Activated CD8-positive, alpha-beta T cell treated with anti-CD3 and anti-CD28 coated beads, Interleukin-2, amount 10 ng/mL, durations not matched to agents 7 days and 5 days (primary cell): Measurements from ENCODE around the gene SLC2A4RG. TPM values are rescaled to one million over a fixed set of nuclear protein-coding genes. Genes with fewer than 3 reads are reported as not detected.

Source experiments
- ATAC-seq: fragments of 150-1000 bp; cut with Tn5 transposase; one replicate; pipeline ENCODE4 v1.10.0; 2021; ENCODE audit warnings: moderate library complexity
- CTCF ChIA-PET: fragments of 350-600 bp; sonication (Branson Sonifier 250); formaldehyde crosslinking; loops from one replicate; lab custom pipeline; 2021; ENCODE audit warnings: antibody characterized with exemption; lab: Charles Lee
- POLR2A ChIA-PET: fragments of 350-600 bp; sonication (Branson Sonifier 250); formaldehyde crosslinking; loops from one replicate; lab custom pipeline; 2021; ENCODE audit warnings: antibody characterized with exemption; lab: Charles Lee
- DNase-seq: peaks from one replicate; pipeline ENCODE4 v3.0.0-alpha.2; 2020
- H3K27ac Mint-ChIP-seq: one replicate; pipeline ENCODE4 v1.8.0; 2021; ENCODE audit warnings: mild to moderate bottlenecking, mixed read lengths
- H3K27me3 Mint-ChIP-seq: one replicate; pipeline ENCODE4 v1.8.0; 2021; ENCODE audit warnings: low read depth, mixed read lengths
- H3K36me3 Mint-ChIP-seq: one replicate; pipeline ENCODE4 v1.8.0; 2021; ENCODE audit warnings: low read depth, mixed read lengths
- H3K4me1 Mint-ChIP-seq: one replicate; pipeline ENCODE4 v1.8.0; 2021; ENCODE audit warnings: low read depth, mixed read lengths
- H3K4me3 Mint-ChIP-seq: one replicate; pipeline ENCODE4 v1.8.0; 2021; ENCODE audit warnings: mild to moderate bottlenecking, mixed read lengths
- H3K9me3 Mint-ChIP-seq: one replicate; pipeline ENCODE4 v1.8.0; 2022; ENCODE audit warnings: mixed read lengths; ENCODE audit not compliant: insufficient read depth
- total RNA-seq, 2 experiments: library from RNA; stranded (reverse); gene quantifications; one replicate each; pipeline ENCODE4 v1.2.3, GENCODE V29; 2021

The SLC2A4RG gene
- total RNA-seq = 10 to 100 TPM; 97.2 TPM

GRCh38 chr20:63739130-63740069, at the start of gene SLC2A4RG:
Gene SLC2A4RG, plus strand, starts transcription at chr20:63739776. Its CDS starts 137 bp downstream, at chr20:63739913.
- Mint-ChIP-seq H3K27ac (no peak within 1 kb of the TSS), H3K36me3 (peaks cover 32% of the 10 kb centered on the region), H3K4me3 (peak within 1 kb of the TSS; percentile 87), H3K9me3 (no peaks in the 10 kb centered on the region), H3K4me1 (peaks cover 19% of the 10 kb centered on the region), H3K27me3 (no peaks in the 10 kb centered on the region)
- ChIA-PET POLR2A (interaction anchor here (1.8 kb wide), 1 partner anchor 32 kb away, joined by 6 read pairs; the partner anchor contains the start of genes ARFRP1 and ZGPAT), CTCF (interaction anchor here (5.3 kb wide), 1 partner anchor 32 kb away, joined by 70 read pairs; the partner anchor contains the start of genes ARFRP1 and ZGPAT)
- ATAC-seq = peak; percentile 51
- DNase-seq = peak; percentile 71

GRCh38 chr20:63690003-63690897, 49.3 kb upstream of the SLC2A4RG start:
- H3K4me1 Mint-ChIP-seq = no peaks in the 10 kb centered on the region
- no peak overlapping the region for H3K27ac Mint-ChIP-seq
- no peaks in the 10 kb centered on the region for H3K27me3 Mint-ChIP-seq
- H3K4me3 Mint-ChIP-seq = no peak overlapping the region
- no peaks in the 10 kb centered on the region for H3K9me3 Mint-ChIP-seq
- ChIA-PET POLR2A (no interaction called here), CTCF (no interaction called here)
- ATAC-seq = no peak
- peaks cover 25% of the 10 kb centered on the region for H3K36me3 Mint-ChIP-seq
- no peak for DNase-seq

GRCh38 chr20:63690898-63691710, 48.5 kb upstream of the SLC2A4RG start:
- ChIA-PET CTCF (no interaction called here), POLR2A (no interaction called here)
- ATAC-seq = no peak
- peak overlapping the region; percentile 55 for H3K27ac Mint-ChIP-seq
- H3K4me1 Mint-ChIP-seq = peaks cover 3% of the 10 kb centered on the region
- no peaks in the 10 kb centered on the region for H3K9me3 Mint-ChIP-seq
- H3K4me3 Mint-ChIP-seq = no peak overlapping the region
- H3K36me3 Mint-ChIP-seq = peaks cover 28% of the 10 kb centered on the region
- no peaks in the 10 kb centered on the region for H3K27me3 Mint-ChIP-seq
- no peak for DNase-seq

- POLR2A ChIA-PET = no interaction called here
Observed at GRCh38 chr20:63691711-63692435, 47.7 kb upstream of the SLC2A4RG start.

GRCh38 chr20:63692436-63693082, 47.0 kb upstream of the SLC2A4RG start:
- Mint-ChIP-seq H3K4me1 (peaks cover 9% of the 10 kb centered on the region), H3K36me3 (peaks cover 28% of the 10 kb centered on the region), H3K27ac (peak overlapping the region; percentile 67), H3K4me3 (peak overlapping the region; percentile 28), H3K27me3 (no peaks in the 10 kb centered on the region), H3K9me3 (no peaks in the 10 kb centered on the region)
- ChIA-PET POLR2A (no interaction called here), CTCF (no interaction called here)
- ATAC-seq (no peak), DNase-seq (no peak)

More at GRCh38 chr20:63691711-63692435, 47.7 kb upstream of the SLC2A4RG start:
- H3K36me3 Mint-ChIP-seq = peaks cover 28% of the 10 kb centered on the region
- no peaks in the 10 kb centered on the region for H3K9me3 Mint-ChIP-seq
- peak overlapping the region; percentile 55 for H3K27ac Mint-ChIP-seq
- no peak for ATAC-seq
- peaks cover 5% of the 10 kb centered on the region for H3K4me1 Mint-ChIP-seq
- no peaks in the 10 kb centered on the region for H3K27me3 Mint-ChIP-seq
- H3K4me3 Mint-ChIP-seq = no peak overlapping the region
- CTCF ChIA-PET = interaction anchor here (0.7 kb wide), 1 partner anchor 43 kb away, joined by 3 read pairs; no protein-coding TSS in a partner anchor
- DNase-seq = no peak

GRCh38 chr20:63693083-63693732, 46.4 kb upstream of the SLC2A4RG start:
- Mint-ChIP-seq H3K27ac (no peak overlapping the region), H3K4me1 (peaks cover 9% of the 10 kb centered on the region), H3K27me3 (no peaks in the 10 kb centered on the region), H3K36me3 (peaks cover 28% of the 10 kb centered on the region), H3K9me3 (no peaks in the 10 kb centered on the region), H3K4me3 (peak overlapping the region; percentile 8)
- no peak for ATAC-seq
- ChIA-PET POLR2A (no interaction called here), CTCF (no interaction called here)
- DNase-seq = no peak

- peak overlapping the region; percentile 89 for H3K27ac Mint-ChIP-seq
- no peaks in the 10 kb centered on the region for H3K9me3 Mint-ChIP-seq
- DNase-seq (no peak), ATAC-seq (no peak)
- no peaks in the 10 kb centered on the region for H3K27me3 Mint-ChIP-seq
- H3K4me3 Mint-ChIP-seq = peak overlapping the region; percentile 60
- POLR2A ChIA-PET = interaction anchor here (0.9 kb wide), 1 partner anchor 172 kb away, joined by 3 read pairs; no protein-coding TSS in a partner anchor
- H3K4me1 Mint-ChIP-seq = peaks cover 9% of the 10 kb centered on the region
- CTCF ChIA-PET = no interaction called here
- peaks cover 28% of the 10 kb centered on the region for H3K36me3 Mint-ChIP-seq
Observed at GRCh38 chr20:63693733-63694583, 45.6 kb upstream of the SLC2A4RG start.

GRCh38 chr20:63694584-63695423, 44.8 kb upstream of the SLC2A4RG start:
- no peak overlapping the region for H3K4me3 Mint-ChIP-seq
- H3K27ac Mint-ChIP-seq = no peak overlapping the region
- POLR2A ChIA-PET = interaction anchor here (0.9 to 1.1 kb wide), 2 partner anchors 10 to 172 kb away, joined by 3 read pairs; no protein-coding TSS in a partner anchor
- ATAC-seq (no peak), DNase-seq (no peak)
- peaks cover 9% of the 10 kb centered on the region for H3K4me1 Mint-ChIP-seq
- no peaks in the 10 kb centered on the region for H3K27me3 Mint-ChIP-seq
- CTCF ChIA-PET = no interaction called here
- H3K9me3 Mint-ChIP-seq = no peaks in the 10 kb centered on the region
- H3K36me3 Mint-ChIP-seq = peaks cover 28% of the 10 kb centered on the region
